ENCODE results near the gene ADGRG6. TPM values are rescaled to one million over a fixed set of nuclear protein-coding genes. Genes with fewer than 3 reads are reported as not detected.

ADGRG6 gene
- total and polyA plus RNA-seq, 8 donors, result 1.1 to 102 (median 8.9) TPM

GRCh38 chr6:142322066-142322465, 20.3 kb downstream of the ADGRG6 start:
- WGBS, 5 donors, result 93 to 96% (median 95%) methylated on average over 5 of the region's 5 CpGs
- intact Hi-C loops (cut with DNase I; ENCODE audit: low total_unique reads), result no loop called here
- no peak for DNase-seq
- TF ChIP-seq EP300 (IDR thresholded peaks at IDR 0.05), result no peak
- no peak for TF ChIP-seq POLR2A (IDR thresholded peaks at IDR 0.05)
- Histone ChIP-seq H3K9me3 (no peaks in the 10 kb centered on the region), H3K4me1 (peaks cover 0 to 6% (median 0%) of the 10 kb centered on the region in 4 donors), H3K27ac (no peak overlapping the region), H3K36me3 (no peaks in the 10 kb centered on the region), H3K4me3 (no peak overlapping the region), H3K27me3 (no peaks in the 10 kb centered on the region)

DNA sequence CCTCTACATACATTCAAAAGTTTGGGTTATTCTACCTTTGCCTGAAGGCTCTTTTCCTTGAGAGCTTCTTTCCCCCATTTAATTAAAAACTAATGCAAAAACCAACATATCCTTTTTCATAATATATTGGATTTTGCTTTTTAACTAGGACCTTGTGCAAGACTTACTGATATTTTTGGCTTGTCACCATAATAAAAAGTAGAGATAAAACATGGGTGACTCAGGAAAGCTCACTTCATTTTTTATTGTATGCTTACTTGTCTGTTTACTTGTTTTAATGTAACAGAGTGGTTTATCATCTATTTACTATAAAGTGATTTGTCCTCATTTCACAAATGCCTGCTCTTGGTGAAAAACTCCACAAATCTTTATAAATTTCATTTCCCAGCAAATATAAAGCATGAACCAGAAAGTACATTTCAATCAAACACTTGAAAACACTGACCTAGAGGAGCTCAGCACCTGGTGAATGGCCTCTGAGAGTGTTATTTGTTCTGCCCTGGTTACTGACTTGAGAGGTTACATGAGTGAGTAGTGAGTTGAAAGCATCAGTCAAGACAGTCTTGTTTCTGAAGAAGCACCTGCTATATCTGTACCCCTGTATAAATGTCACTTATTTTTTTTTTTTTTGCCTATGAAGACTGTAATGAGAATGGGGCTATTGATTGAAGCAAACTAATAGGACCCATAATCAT, 20.8 kb downstream of the ADGRG6 start:
- Histone ChIP-seq H3K4me3 (no peak overlapping the region), H3K27me3 (no peaks in the 10 kb centered on the region), H3K27ac (no peak overlapping the region), H3K9me3 (no peaks in the 10 kb centered on the region), H3K36me3 (no peaks in the 10 kb centered on the region), H3K4me1 (peaks cover 0 to 9% (median 0%) of the 10 kb centered on the region in 4 donors)
- intact Hi-C loops (cut with DNase I; ENCODE audit: low total_unique reads), result no loop called here
- DNase-seq, result no peak
- TF ChIP-seq POLR2A (IDR thresholded peaks at IDR 0.05), result no peak
- TF ChIP-seq POLR2AphosphoS5 (IDR thresholded peaks at IDR 0.05), result no peak
- TF ChIP-seq CTCF (IDR thresholded peaks at IDR 0.05), result no peak
- TF ChIP-seq EP300 (IDR thresholded peaks at IDR 0.05), result no peak

DNA sequence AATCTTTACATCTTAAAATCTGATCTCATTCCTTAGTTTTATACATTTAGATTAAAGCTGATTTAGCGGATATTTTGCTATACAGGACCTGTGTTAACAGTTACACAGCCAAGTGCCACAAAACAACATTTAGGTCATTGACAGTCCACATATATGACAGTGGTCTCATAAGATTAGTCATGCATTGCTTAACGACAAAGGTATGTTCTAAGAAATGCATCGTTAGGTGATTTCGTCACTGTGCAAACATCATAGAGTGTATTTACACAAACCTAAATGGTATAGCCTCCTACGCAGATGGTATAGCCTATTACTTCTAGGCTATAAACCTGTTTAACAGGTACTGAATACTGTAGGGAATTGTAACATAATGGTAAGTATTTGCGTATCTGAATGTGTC, 21.6 kb downstream of the ADGRG6 start:
- WGBS, 5 donors, result 56 to 70% (median 59%) methylated on average over 6 of the region's 6 CpGs
- no peaks in the 10 kb centered on the region for H3K9me3 ChIP-seq
- no peak for TF ChIP-seq CTCF (IDR thresholded peaks at IDR 0.05)
- no peak for TF ChIP-seq POLR2A (IDR thresholded peaks at IDR 0.05)
- no peak for TF ChIP-seq POLR2AphosphoS5 (IDR thresholded peaks at IDR 0.05)
- no peak for TF ChIP-seq EP300 (IDR thresholded peaks at IDR 0.05)
- H3K4me1 ChIP-seq, result peaks cover 0 to 9% (median 0%) of the 10 kb centered on the region in 4 donors
- H3K36me3 ChIP-seq, result no peaks in the 10 kb centered on the region
- peak in 1 of 2 donors; percentile 79 for DNase-seq
- no peak overlapping the region for H3K27ac ChIP-seq
- intact Hi-C loops (cut with DNase I; ENCODE audit: low total_unique reads), result no loop called here
- no peak overlapping the region for H3K4me3 ChIP-seq
- H3K27me3 ChIP-seq, result no peaks in the 10 kb centered on the region

DNA sequence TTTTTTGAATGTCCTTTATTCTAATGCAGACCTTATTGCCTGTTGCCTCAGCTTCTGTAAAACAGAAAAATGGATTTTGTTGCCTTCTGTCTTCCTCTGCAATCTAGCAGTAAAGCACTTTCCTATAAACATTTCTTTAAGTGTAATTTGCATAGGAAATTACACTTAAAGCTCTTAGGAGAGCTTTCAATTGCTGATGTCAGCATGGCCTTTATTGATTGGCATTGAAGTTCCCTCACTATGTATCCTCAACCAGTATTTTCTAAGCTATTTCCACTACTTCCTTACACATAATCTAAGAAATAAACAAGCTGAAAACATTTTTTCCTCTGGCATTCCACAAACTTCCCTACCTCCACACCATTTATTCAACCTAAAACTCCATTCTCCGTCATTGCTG, 22.3 kb downstream of the ADGRG6 start:
- no peaks in the 10 kb centered on the region for H3K27me3 ChIP-seq
- WGBS, 5 donors, result 89 to 91% (median 90%) methylated on average over 1 of the region's 1 CpG
- peaks cover 0 to 9% (median 0%) of the 10 kb centered on the region in 4 donors for H3K4me1 ChIP-seq
- intact Hi-C loops (cut with DNase I; ENCODE audit: low total_unique reads), result no loop called here
- no peak for DNase-seq
- H3K4me3 ChIP-seq, result no peak overlapping the region
- H3K9me3 ChIP-seq, result no peaks in the 10 kb centered on the region
- TF ChIP-seq EP300 (IDR thresholded peaks at IDR 0.05), result no peak
- no peak for TF ChIP-seq POLR2A (IDR thresholded peaks at IDR 0.05)
- TF ChIP-seq POLR2AphosphoS5 (IDR thresholded peaks at IDR 0.05), result no peak
- TF ChIP-seq CTCF (IDR thresholded peaks at IDR 0.05), result no peak
- no peak overlapping the region for H3K27ac ChIP-seq
- no peaks in the 10 kb centered on the region for H3K36me3 ChIP-seq

DNA sequence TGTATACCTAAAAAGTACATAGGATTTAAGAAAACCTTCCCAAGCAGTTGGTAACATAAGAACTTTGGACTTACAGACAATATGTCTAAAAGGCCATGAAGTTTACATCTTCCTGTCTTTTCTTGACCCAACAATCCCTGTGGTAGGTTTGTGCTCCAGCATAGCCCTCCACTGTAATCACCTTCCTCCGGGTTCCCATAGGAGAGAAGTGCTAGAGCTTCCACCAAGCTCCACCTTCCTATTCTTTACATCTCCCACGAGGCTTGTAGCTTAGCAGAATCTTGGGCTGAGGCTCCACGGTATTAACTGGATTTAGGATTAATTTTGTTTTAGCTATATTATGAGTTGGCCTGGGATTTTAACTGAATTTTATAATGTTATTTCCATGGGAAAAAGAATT, 23.3 kb downstream of the ADGRG6 start:
- Histone ChIP-seq H3K4me3 (no peak overlapping the region), H3K27ac (no peak overlapping the region), H3K4me1 (peaks cover 0 to 9% (median 0%) of the 10 kb centered on the region in 4 donors), H3K9me3 (no peaks in the 10 kb centered on the region), H3K36me3 (no peaks in the 10 kb centered on the region), H3K27me3 (no peaks in the 10 kb centered on the region)
- intact Hi-C loops (cut with DNase I; ENCODE audit: low total_unique reads), result no loop called here
- WGBS, 5 donors, result 75 to 94% (median 83%) methylated on average over 3 of the region's 3 CpGs
- TF ChIP-seq CTCF (IDR thresholded peaks at IDR 0.05) (no peak), POLR2A (IDR thresholded peaks at IDR 0.05) (no peak), POLR2AphosphoS5 (IDR thresholded peaks at IDR 0.05) (no peak), EP300 (IDR thresholded peaks at IDR 0.05) (no peak)
- DNase-seq, result no peak
